Esophagus squamous epithelium (tissue), 5 donors: ENCODE data around the gene CACNA1B. TPM values are rescaled to one million over a fixed set of nuclear protein-coding genes. Genes with fewer than 3 reads are reported as not detected.

ENCODE experiments used
- DNase-seq: peaks from one replicate; lab custom pipeline; 2025; lab: John Stamatoyannopoulos, UW
- H3K27ac ChIP-seq, 4 donors: fragments of 200-600 bp; sonication (generic); one replicate each; pipeline ENCODE4 v1.5.1; 2016 to 2019; ENCODE audit warnings: mild to moderate bottlenecking in 1 of 4
- H3K27me3 ChIP-seq, 4 donors: fragments of 200-600 bp; sonication (generic); 1 replicate in 3 of 4; 2 replicates in 1 of 4; pipeline versions ENCODE4 v1.5.1 to v1.6.0; 2017 to 2021; ENCODE audit warnings: antibody characterized with exemption in 1 of 4
- H3K36me3 ChIP-seq, 3 donors: fragments of 200-600 bp; sonication (generic); one replicate each; pipeline ENCODE4 v1.5.1; 2016 to 2019
- H3K4me1 ChIP-seq, 3 donors: fragments of 200-600 bp; sonication (generic); one replicate each; pipeline ENCODE4 v1.5.1; 2017 to 2019
- H3K4me3 ChIP-seq, 4 donors: fragments of 200-600 bp; sonication (generic); 1 replicate in 3 of 4; 2 replicates in 1 of 4; pipeline ENCODE4 v1.5.1; 2016 to 2019; ENCODE audit warnings: mild to moderate bottlenecking in 2 of 4, moderate library complexity in 1 of 4
- H3K9me3 ChIP-seq, 3 donors: fragments of 200-600 bp; sonication (generic); one replicate each; pipeline ENCODE4 v1.5.1; 2016 to 2019
- CTCF ChIP-seq, 6 experiments: fragments of 450-650 bp in 4 of 6; fragments of 200-600 bp in 2 of 6; sonication (generic) in 2 of 6; IDR thresholded peaks; one replicate each; pipeline ENCODE4 v1.5.1; 2016 to 2019; ENCODE audit warnings: antibody characterized with exemption in 6 of 6, mild to moderate bottlenecking in 4 of 6, moderate library complexity in 4 of 6
- POLR2A ChIP-seq, 4 donors: fragments of 450-650 bp; IDR thresholded peaks; one replicate each; pipeline ENCODE4 v1.6.1; 2017; ENCODE audit warnings: antibody characterized with exemption in 4 of 4, mild to moderate bottlenecking in 4 of 4, moderate library complexity in 3 of 4
- WGBS, 2 donors: methylation state at CpG; one replicate each; pipeline ENCODE4 v1.1.5; 2018; 5-methylcytosine and 5-hydroxymethylcytosine counted together
- intact Hi-C: fragments of 100-400 bp; cut with DNase I; formaldehyde crosslinking; loops from one replicate; pipeline ENCODE4 v1.15.0; 2022
- total RNA-seq, 4 donors: library from RNA; depleted of rRNA; stranded (reverse); fragments of >200 nt; gene quantifications; one replicate each; pipeline ENCODE4 v1.1.0, GENCODE V29; 2016
- donor health status: DM: yes; HTN: yes; CAD: no.

CACNA1B gene
- total RNA-seq, 4 donors from 2014 or later, result not detected

- intact Hi-C loops, result no loop called here
- no peaks in the 10 kb centered on the region for H3K4me1 ChIP-seq
- TF ChIP-seq CTCF (IDR thresholded peaks at IDR 0.05), result no peak
- no peak for TF ChIP-seq POLR2A (IDR thresholded peaks at IDR 0.05)
- no peaks in the 10 kb centered on the region for H3K9me3 ChIP-seq
- no peak overlapping the region for H3K4me3 ChIP-seq
- DNase-seq, result no peak
- no peak overlapping the region for H3K27ac ChIP-seq
- peaks cover 10 to 66% (median 30%) of the 10 kb centered on the region in 3 donors for H3K36me3 ChIP-seq
- 86 to 100% methylated on average over 1 to 3 of the region's 12 CpGs for WGBS, 2 donors
- H3K27me3 ChIP-seq, result no peaks in the 10 kb centered on the region
Measured at GRCh38 chr9:137836831-137837241, 40.7 kb upstream of the CACNA1B start.

- TF ChIP-seq POLR2A (IDR thresholded peaks at IDR 0.05) (no peak), CTCF (IDR thresholded peaks at IDR 0.05) (no peak)
- intact Hi-C loops, result no loop called here
- Histone ChIP-seq H3K4me3 (no peak overlapping the region), H3K36me3 (peaks cover 10 to 59% (median 28%) of the 10 kb centered on the region in 3 donors), H3K27ac (no peak overlapping the region), H3K27me3 (no peaks in the 10 kb centered on the region), H3K4me1 (no peaks in the 10 kb centered on the region), H3K9me3 (no peaks in the 10 kb centered on the region)
- no peak for DNase-seq
- 79 to 100% methylated on average over 5 to 8 of the region's 20 CpGs for WGBS, 2 donors
Measured at GRCh38 chr9:137837345-137838278, 40.0 kb upstream of the CACNA1B start.

GRCh38 chr9:137838576-137838975 is 39.0 kb upstream of the CACNA1B start:
- intact Hi-C loops, result no loop called here
- DNase-seq, result no peak
- no peaks in the 10 kb centered on the region for H3K9me3 ChIP-seq
- TF ChIP-seq POLR2A (IDR thresholded peaks at IDR 0.05) (no peak), CTCF (IDR thresholded peaks at IDR 0.05) (no peak)
- 92 to 97% methylated on average over 10 of the region's 10 CpGs for WGBS, 2 donors
- H3K4me3 ChIP-seq, result no peak overlapping the region
- no peaks in the 10 kb centered on the region for H3K27me3 ChIP-seq
- no peak overlapping the region for H3K27ac ChIP-seq
- no peaks in the 10 kb centered on the region for H3K4me1 ChIP-seq
- H3K36me3 ChIP-seq, result peaks cover 10 to 49% (median 23%) of the 10 kb centered on the region in 3 donors

- WGBS, 2 donors, result 80 to 86% methylated on average over 9 of the region's 9 CpGs
- DNase-seq, result no peak
- H3K36me3 ChIP-seq, result peaks cover 0 to 2% (median 0%) of the 10 kb centered on the region in 3 donors
- TF ChIP-seq POLR2A (IDR thresholded peaks at IDR 0.05) (no peak), CTCF (IDR thresholded peaks at IDR 0.05) (no peak)
- H3K4me3 ChIP-seq, result no peak overlapping the region
- no peak overlapping the region for H3K27ac ChIP-seq
- intact Hi-C loops, result no loop called here
- no peaks in the 10 kb centered on the region for H3K27me3 ChIP-seq
- H3K9me3 ChIP-seq, result no peaks in the 10 kb centered on the region
- H3K4me1 ChIP-seq, result no peaks in the 10 kb centered on the region
Measured at GRCh38 chr9:137843355-137843754, 34.2 kb upstream of the CACNA1B start.
